ENCODE data around the gene MUCL3.

DNA sequence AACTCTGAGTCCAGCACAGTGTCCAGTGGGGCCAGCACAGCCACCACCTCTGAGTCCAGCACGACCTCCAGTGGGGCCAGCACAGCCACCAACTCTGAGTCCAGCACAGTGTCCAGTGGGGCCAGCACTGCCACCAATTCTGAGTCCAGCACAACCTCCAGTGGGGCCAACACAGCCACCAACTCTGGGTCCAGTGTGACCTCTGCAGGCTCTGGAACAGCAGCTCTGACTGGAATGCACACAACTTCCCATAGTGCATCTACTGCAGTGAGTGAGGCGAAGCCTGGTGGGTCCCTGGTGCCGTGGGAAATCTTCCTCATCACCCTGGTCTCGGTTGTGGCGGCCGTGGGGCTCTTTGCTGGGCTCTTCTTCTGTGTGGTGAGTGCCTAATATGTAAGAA lies 46.5 kb downstream of the MUCL3 start:
- TF ChIP-seq, protein P1, sequence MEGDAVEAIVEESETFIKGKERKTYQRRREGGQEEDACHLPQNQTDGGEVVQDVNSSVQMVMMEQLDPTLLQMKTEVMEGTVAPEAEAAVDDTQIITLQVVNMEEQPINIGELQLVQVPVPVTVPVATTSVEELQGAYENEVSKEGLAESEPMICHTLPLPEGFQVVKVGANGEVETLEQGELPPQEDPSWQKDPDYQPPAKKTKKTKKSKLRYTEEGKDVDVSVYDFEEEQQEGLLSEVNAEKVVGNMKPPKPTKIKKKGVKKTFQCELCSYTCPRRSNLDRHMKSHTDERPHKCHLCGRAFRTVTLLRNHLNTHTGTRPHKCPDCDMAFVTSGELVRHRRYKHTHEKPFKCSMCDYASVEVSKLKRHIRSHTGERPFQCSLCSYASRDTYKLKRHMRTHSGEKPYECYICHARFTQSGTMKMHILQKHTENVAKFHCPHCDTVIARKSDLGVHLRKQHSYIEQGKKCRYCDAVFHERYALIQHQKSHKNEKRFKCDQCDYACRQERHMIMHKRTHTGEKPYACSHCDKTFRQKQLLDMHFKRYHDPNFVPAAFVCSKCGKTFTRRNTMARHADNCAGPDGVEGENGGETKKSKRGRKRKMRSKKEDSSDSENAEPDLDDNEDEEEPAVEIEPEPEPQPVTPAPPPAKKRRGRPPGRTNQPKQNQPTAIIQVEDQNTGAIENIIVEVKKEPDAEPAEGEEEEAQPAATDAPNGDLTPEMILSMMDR (IDR thresholded peaks at IDR 0.05): no peak
- no peak for TF ChIP-seq POLR2A (IDR thresholded peaks at IDR 0.05)

All from lower leg skin (tissue), 3 donors.